Calu3 (cell line): ENCODE data around the gene STK16. TPM values are rescaled to one million over a fixed set of nuclear protein-coding genes. Genes with fewer than 3 reads are reported as not detected.
A peak's percentile ranks its signal among the peaks of the same experiment; 100 is the strongest.

ENCODE experiments used
- BruUV-seq: library from RNA; stranded (reverse); fragments of 400-500 nt; replicated peaks from 2 replicates; lab custom pipeline; 2021; lab: Mats Ljungman, UMichigan
- CTCF ChIA-PET: fragments of 300-600 bp; sonication (Branson Sonifier 250); formaldehyde crosslinking; loops from one replicate; lab custom pipeline; 2022; ENCODE audit warnings: antibody characterized with exemption; lab: Charles Lee
- DNase-seq: peaks from one replicate; pipeline ENCODE4 v3.0.0; 2022
- H3K27ac Mint-ChIP-seq: one replicate; pipeline ENCODE4 v1.8.0; 2022; ENCODE audit warnings: mixed read lengths; ENCODE audit not compliant: unreplicated experiment
- H3K27me3 Mint-ChIP-seq: one replicate; pipeline ENCODE4 v1.8.0; 2022; ENCODE audit warnings: mixed read lengths; ENCODE audit not compliant: unreplicated experiment
- H3K36me3 Mint-ChIP-seq: one replicate; pipeline ENCODE4 v1.8.0; 2022; ENCODE audit warnings: mild to moderate bottlenecking, moderate library complexity, mixed read lengths; ENCODE audit not compliant: insufficient read depth, unreplicated experiment
- H3K4me1 Mint-ChIP-seq: one replicate; pipeline ENCODE4 v1.8.0; 2022; ENCODE audit warnings: mild to moderate bottlenecking, low read depth, mixed read lengths; ENCODE audit not compliant: unreplicated experiment
- H3K4me3 Mint-ChIP-seq: one replicate; pipeline ENCODE4 v1.8.0; 2022; ENCODE audit warnings: mild to moderate bottlenecking, low read depth, moderate library complexity, mixed read lengths; ENCODE audit not compliant: unreplicated experiment
- H3K9me3 Mint-ChIP-seq: one replicate; pipeline ENCODE4 v1.8.0; 2022; ENCODE audit warnings: low read depth, mixed read lengths; ENCODE audit not compliant: unreplicated experiment
- intact Hi-C: fragments of 100-400 bp; cut with micrococcal nuclease; formaldehyde crosslinking; loops from one replicate; pipeline ENCODE4 v1.10.0; 2022; ENCODE audit not compliant: unreplicated experiment
- total RNA-seq: library from RNA; stranded (reverse); gene quantifications from 2 replicates; pipeline ENCODE4 v1.2.3, GENCODE V29; 2022
- TF ChIP-seq, protein P1 (sequence below): fragments of 200-600 bp; IDR thresholded peaks from one replicate; pipeline ENCODE4 v1.8.0; 2022; ENCODE audit warnings: antibody characterized with exemption; ENCODE audit not compliant: unreplicated experiment

The STK16 gene
- total RNA-seq, 1 experiment from 2014 or later, result 26.7 TPM

DNA sequence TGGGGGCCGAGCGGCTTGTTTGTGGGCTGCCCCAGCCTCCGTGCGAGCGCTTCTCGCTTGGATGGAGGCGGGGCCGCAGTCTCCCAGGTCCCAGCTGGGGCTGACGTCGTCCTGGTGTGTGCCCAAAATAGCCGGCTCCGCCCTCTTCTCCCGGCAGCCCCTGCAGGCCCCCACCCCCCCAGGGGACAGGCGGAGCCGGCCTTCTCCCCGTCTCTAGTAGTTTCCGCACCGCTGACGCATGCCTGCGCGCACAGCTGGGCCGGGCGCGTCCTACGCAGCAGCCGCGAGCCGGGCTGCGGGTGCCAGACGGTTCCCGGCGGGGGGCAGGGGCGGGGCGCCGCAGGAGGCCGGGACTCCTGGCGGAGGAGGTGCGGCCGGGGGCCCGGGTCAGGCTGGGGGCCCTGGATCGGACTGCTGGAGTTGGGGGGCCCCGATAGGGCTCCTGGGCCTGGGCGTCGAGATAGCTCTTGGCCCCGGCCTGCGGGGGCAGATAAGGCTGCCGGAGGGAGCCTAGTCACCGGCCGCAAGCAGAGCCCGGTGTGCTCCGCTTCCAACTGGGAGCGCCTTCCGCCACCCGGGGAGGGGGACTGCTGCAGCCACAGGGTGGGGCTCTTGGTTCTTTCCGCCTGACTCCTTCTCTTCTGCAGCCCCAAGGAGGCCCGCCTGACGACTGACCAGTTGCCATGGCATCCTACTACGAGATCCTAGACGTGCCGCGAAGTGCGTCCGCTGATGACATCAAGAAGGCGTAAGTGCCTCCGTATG, 34.1 kb downstream of the STK16 start, which contains the start of gene DNAJB2:
Gene DNAJB2 (plus strand): TSS at position 216 of the 765 bp plus-strand sequence. CDS start 468 bp downstream, at position 684.
- DNase-seq, result peak; percentile 99
- Mint-ChIP-seq H3K27me3 (no peaks in the 10 kb centered on the region), H3K36me3 (peaks cover 32% of the 10 kb centered on the region), H3K9me3 (no peaks in the 10 kb centered on the region), H3K4me1 (peaks cover 48% of the 10 kb centered on the region), H3K4me3 (peak within 1 kb of the TSS; percentile 87), H3K27ac (peak within 1 kb of the TSS; percentile 83)
- BruUV-seq, result no TSS peak
- TF ChIP-seq, protein P1, sequence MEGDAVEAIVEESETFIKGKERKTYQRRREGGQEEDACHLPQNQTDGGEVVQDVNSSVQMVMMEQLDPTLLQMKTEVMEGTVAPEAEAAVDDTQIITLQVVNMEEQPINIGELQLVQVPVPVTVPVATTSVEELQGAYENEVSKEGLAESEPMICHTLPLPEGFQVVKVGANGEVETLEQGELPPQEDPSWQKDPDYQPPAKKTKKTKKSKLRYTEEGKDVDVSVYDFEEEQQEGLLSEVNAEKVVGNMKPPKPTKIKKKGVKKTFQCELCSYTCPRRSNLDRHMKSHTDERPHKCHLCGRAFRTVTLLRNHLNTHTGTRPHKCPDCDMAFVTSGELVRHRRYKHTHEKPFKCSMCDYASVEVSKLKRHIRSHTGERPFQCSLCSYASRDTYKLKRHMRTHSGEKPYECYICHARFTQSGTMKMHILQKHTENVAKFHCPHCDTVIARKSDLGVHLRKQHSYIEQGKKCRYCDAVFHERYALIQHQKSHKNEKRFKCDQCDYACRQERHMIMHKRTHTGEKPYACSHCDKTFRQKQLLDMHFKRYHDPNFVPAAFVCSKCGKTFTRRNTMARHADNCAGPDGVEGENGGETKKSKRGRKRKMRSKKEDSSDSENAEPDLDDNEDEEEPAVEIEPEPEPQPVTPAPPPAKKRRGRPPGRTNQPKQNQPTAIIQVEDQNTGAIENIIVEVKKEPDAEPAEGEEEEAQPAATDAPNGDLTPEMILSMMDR, result no peak
- intact Hi-C loops, result loop anchor here (1.0 to 5.0 kb wide), 2 partner anchors 30 to 62 kb away; partner anchors contain the start of gene ABCB6
- CTCF ChIA-PET, result interaction anchor here (0.6 to 4.0 kb wide), 10 partner anchors 8 to 103 kb away, joined by 3 to 41 read pairs (median 4); partner anchors contain the start of genes ANKZF1, ATG9A, CNPPD1 and TUBA4A

DNA sequence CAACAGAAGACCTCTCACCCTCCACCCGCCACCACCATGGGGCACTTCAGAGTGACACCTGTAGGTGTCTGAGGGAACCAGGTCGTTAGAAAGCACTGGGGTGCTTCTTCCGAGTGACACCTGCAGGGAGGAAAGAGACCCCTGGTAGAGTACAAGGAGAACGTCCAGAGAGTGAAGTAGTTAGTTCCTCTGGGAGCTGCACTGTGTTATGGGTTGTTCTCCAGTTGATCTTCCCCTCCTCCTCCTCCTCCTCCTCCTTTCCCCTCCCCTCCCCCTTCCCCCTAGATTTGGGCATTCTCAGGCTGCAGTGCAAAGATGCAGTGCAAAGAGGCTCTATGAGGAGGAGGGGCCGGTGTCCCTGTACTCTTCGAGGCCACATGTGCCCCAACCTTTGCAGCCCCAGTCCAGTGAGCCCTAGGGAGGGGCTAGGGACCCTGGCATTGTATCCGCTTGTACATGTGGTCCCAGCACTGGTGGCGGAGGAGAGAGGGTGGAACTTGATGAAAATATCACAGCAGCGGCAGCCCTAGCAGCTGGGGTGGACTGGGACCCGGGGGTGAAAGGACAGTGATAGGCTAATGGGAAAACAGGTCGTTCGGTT, 34.7 kb downstream of the STK16 start:
- intact Hi-C loops, result loop anchor here (1.0 to 5.0 kb wide), 2 partner anchors 31 to 63 kb away; partner anchors contain the start of gene ABCB6
- H3K9me3 Mint-ChIP-seq, result no peaks in the 10 kb centered on the region
- peak overlapping the region; percentile 87 for H3K4me3 Mint-ChIP-seq
- peaks cover 27% of the 10 kb centered on the region for H3K36me3 Mint-ChIP-seq
- no peak for DNase-seq
- TF ChIP-seq, protein P1, result peak; percentile 2
- CTCF ChIA-PET, result interaction anchor here (2.4 to 4.0 kb wide), 2 partner anchors 15 to 31 kb away, joined by 16 to 41 read pairs; no protein-coding TSS in a partner anchor
- H3K27ac Mint-ChIP-seq, result peak overlapping the region; percentile 83
- H3K4me1 Mint-ChIP-seq, result peaks cover 41% of the 10 kb centered on the region
- no TSS peak for BruUV-seq
- H3K27me3 Mint-ChIP-seq, result no peaks in the 10 kb centered on the region

DNA sequence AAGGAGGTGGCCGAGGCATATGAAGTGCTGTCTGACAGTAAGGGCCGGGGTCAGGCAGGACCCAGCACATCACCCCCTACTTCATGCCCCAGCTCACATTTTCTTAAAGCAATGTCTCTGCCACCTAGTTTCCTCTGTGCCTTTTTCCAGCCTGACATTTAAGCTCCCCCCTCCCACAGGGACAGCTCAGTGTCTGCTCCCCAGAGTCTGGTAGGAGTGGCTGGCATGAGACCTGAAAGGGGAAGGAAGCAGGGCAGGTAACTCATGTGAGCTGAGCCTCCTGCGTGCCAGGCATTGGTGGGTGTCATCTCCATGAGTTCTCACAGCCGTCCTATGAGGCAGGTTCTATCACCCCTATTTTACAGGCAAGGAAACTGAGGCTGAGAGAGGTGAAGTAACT, 35.4 kb downstream of the STK16 start:
- Mint-ChIP-seq H3K27me3 (no peaks in the 10 kb centered on the region), H3K27ac (no peak overlapping the region), H3K36me3 (peaks cover 30% of the 10 kb centered on the region), H3K9me3 (no peaks in the 10 kb centered on the region), H3K4me1 (peaks cover 39% of the 10 kb centered on the region), H3K4me3 (peak overlapping the region; percentile 87)
- intact Hi-C loops, result no loop called here
- BruUV-seq, result TSS peak; percentile 50
- CTCF ChIA-PET, result interaction anchor here (1.0 kb wide), 1 partner anchor 14 kb away, joined by 3 read pairs; no protein-coding TSS in a partner anchor
- TF ChIP-seq, protein P1, result no peak
- DNase-seq, result no peak

DNA sequence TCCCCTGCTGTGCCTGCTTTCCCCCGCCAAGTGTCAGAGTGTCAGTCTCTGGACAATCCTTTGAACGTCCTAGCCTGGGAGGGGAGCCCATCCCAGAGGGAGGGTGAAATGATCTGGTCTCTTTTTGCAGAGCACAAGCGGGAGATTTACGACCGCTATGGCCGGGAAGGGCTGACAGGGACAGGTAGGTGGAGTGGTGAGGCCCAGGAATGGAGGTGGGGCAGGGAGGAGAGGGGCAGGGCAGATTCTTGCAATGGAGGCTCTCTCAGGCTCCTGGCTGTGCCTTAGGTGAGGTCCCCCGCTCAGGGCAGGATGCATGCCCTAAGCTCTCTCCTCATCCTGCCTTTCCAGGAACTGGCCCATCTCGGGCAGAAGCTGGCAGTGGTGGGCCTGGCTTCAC, 36.3 kb downstream of the STK16 start:
- BruUV-seq, result no TSS peak
- Mint-ChIP-seq H3K36me3 (peaks cover 35% of the 10 kb centered on the region), H3K9me3 (no peaks in the 10 kb centered on the region), H3K4me3 (no peak overlapping the region), H3K27me3 (no peaks in the 10 kb centered on the region), H3K27ac (no peak overlapping the region), H3K4me1 (peaks cover 39% of the 10 kb centered on the region)
- TF ChIP-seq, protein P1, result no peak
- intact Hi-C loops, result no loop called here
- no peak for DNase-seq
- CTCF ChIA-PET, result interaction anchor here (1.0 to 1.4 kb wide), 2 partner anchors 13 to 27 kb away, joined by 3 read pairs; partner anchors contain the start of gene TUBA4A
